HUES48 (cell line): ENCODE measurements around the gene VRK3.

Experiments used
- H3K27ac ChIP-seq: one replicate; pipeline ENCODE4 v1.7.0; 2013; ENCODE audit warnings: low read depth, low read length, inconsistent platforms
- H3K27me3 ChIP-seq: 2 replicates; pipeline ENCODE4 v1.6.1; 2013; ENCODE audit warnings: mild to moderate bottlenecking, low read length; ENCODE audit not compliant: control insufficient read depth, insufficient read depth
- H3K36me3 ChIP-seq: 2 replicates; pipeline ENCODE4 v1.6.1; 2013; ENCODE audit warnings: low read length; ENCODE audit not compliant: control insufficient read depth, insufficient read depth
- H3K4me1 ChIP-seq: 2 replicates; pipeline ENCODE4 v1.6.1; 2013; ENCODE audit warnings: mild to moderate bottlenecking, low read length; ENCODE audit not compliant: control insufficient read depth, insufficient read depth
- H3K4me3 ChIP-seq: 2 replicates; pipeline ENCODE4 v1.5.1; 2013; ENCODE audit warnings: mild to moderate bottlenecking, low read depth, low read length
- H3K9ac ChIP-seq: 2 replicates; pipeline ENCODE4 v1.6.1; 2013; ENCODE audit warnings: mild to moderate bottlenecking, low read depth, low read length, moderate library complexity
- H3K9me3 ChIP-seq: 2 replicates; pipeline ENCODE4 v1.6.1; 2013; ENCODE audit warnings: low read length; ENCODE audit not compliant: control insufficient read depth, insufficient read depth

The VRK3 gene

DNA sequence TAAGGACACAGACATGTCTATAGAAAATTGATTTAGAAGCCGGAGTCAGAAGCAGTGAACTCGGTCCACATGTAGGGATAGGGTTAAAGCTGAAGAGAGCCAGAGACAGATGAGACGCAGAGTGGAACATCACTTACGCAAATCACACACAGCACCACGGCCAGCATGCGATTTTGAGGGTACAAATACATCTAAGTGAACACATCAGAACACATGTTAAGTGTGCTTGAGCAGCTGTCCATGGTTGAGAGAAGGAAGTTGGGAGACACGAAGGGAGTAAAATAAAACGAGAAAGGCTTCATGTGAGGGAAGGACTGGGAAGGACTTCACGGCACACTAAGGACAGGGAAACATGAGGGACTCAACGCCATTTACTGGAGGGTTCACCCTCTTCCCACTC is 38.8 kb downstream of the VRK3 start:
- Histone ChIP-seq H3K9ac (no peak overlapping the region), H3K9me3 (no peaks in the 10 kb centered on the region), H3K4me1 (no peaks in the 10 kb centered on the region), H3K4me3 (no peak overlapping the region), H3K27me3 (no peaks in the 10 kb centered on the region), H3K27ac (no peak overlapping the region), H3K36me3 (peaks cover 8% of the 10 kb centered on the region; the same call in 1 of the 2 replicates)

- Histone ChIP-seq H3K27ac (no peak overlapping the region), H3K27me3 (no peaks in the 10 kb centered on the region), H3K4me3 (no peak overlapping the region), H3K9me3 (no peaks in the 10 kb centered on the region), H3K9ac (no peak overlapping the region), H3K36me3 (peaks cover 6% of the 10 kb centered on the region; the same call in 1 of the 2 replicates), H3K4me1 (no peaks in the 10 kb centered on the region)
Measured at GRCh38 chr19:49985871-49986270, 39.3 kb downstream of the VRK3 start.

DNA sequence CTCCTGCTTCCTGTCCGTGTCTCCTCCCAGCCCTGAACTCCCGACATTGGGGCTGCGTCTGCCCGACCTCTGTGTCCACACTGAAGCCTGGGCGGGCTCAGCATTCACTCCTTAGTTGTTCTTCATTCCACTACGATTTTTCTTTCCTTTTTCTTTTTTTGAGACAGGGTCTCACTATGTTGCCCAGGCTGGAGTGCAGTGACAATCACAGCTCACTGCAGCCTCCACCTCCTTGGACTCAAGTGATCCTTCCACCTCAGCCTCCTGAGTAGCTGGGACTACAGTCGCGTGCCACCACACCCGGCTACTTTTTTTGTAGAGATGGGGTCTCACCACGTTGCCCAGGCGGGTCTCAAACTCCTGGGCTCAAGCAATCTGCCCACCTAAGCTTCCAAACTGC is 40.7 kb downstream of the VRK3 start:
- Histone ChIP-seq H3K36me3 (peaks cover 6% of the 10 kb centered on the region; the same call in 1 of the 2 replicates), H3K27ac (no peak overlapping the region), H3K4me3 (no peak overlapping the region), H3K9ac (no peak overlapping the region), H3K27me3 (no peaks in the 10 kb centered on the region), H3K9me3 (no peaks in the 10 kb centered on the region), H3K4me1 (no peaks in the 10 kb centered on the region)

DNA sequence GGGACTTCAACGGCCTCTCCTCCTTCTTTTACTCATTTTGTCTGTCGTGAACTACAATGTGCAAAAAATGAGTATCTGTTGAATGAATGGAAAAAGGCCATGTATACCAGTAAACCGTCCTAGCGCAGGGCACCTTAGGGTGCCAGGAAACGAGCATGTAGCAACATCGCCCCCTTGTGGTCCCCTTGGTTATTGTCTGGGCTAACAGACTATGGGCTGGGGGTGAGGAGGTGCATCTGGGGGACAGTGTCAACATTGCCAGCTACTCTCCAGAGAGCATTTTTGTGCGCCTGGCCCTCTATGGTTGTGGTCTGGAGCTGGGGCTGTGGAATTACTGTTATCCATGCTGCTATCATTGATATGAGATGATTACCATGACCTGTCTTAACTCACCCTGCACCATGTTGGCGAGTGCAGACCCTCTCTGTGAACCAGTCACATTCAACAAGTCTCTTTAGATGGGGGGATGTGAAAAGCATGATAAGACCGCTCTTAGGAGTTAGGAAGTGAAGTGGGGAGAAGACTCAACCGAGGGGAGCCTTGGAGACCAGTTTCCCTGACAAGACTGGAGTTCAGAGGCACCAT is 41.4 kb downstream of the VRK3 start:
- Histone ChIP-seq H3K9ac (no peak overlapping the region), H3K36me3 (peaks cover 6% of the 10 kb centered on the region; the same call in 1 of the 2 replicates), H3K27me3 (no peaks in the 10 kb centered on the region), H3K4me1 (no peaks in the 10 kb centered on the region), H3K4me3 (no peak overlapping the region), H3K27ac (no peak overlapping the region), H3K9me3 (no peaks in the 10 kb centered on the region)

DNA sequence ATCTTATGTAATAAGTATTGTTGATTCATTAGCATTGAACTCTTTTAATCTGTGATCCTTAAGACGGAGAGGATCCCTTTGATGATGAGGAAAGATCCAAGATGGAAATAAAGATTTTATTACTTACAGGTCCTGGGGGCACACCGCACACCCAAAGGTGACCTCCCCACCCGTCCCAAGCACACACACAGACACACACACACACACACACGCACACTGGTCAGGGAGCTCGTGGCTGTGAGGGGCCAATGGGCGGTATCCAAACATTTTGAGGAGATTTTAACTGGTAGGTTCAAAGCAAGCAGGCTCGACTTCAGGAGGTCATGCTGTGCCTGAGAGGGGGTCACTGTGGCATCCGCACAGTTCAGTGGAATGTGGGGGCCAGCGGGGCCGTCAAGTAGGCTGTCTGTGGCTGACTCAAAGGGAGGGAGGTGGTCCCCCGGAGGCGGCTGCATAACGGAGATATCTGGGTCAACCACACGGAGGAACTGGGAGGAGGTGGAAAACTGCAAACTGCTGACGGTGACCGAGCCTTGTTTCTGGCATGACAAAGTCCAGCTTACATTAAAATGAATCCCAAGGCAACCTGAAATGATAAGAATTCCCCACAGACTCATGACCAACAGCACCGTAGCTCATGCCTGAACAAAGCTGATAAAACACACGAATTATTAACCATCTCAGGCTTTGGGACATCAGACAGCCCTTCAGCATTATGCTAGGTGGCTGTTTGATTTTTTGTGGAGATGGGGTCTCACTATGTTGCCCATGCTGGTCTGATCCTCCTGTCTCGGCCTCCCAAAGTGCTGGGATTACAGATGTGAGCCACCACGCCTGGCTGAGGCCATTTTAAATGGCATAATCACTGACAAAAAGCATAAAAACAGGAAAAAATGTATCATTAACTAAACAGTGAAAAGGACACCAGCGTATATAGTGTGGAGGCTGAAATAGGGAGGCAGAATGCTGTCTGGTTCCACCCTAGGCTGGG is 43.3 kb downstream of the VRK3 start:
- H3K27me3 ChIP-seq = no peaks in the 10 kb centered on the region
- H3K27ac ChIP-seq = no peak overlapping the region
- H3K9me3 ChIP-seq = no peaks in the 10 kb centered on the region
- H3K9ac ChIP-seq = no peak overlapping the region
- H3K4me1 ChIP-seq = no peaks in the 10 kb centered on the region
- H3K36me3 ChIP-seq = peaks cover 6% of the 10 kb centered on the region; the same call in 1 of the 2 replicates
- H3K4me3 ChIP-seq = no peak overlapping the region

- no peak overlapping the region for H3K27ac ChIP-seq
- no peaks in the 10 kb centered on the region for H3K4me1 ChIP-seq
- H3K9ac ChIP-seq = no peak overlapping the region
- no peaks in the 10 kb centered on the region for H3K36me3 ChIP-seq
- no peaks in the 10 kb centered on the region for H3K9me3 ChIP-seq
- H3K27me3 ChIP-seq = no peaks in the 10 kb centered on the region
- no peak overlapping the region for H3K4me3 ChIP-seq
Measured at GRCh38 chr19:49978324-49978723, 46.8 kb downstream of the VRK3 start.

GRCh38 chr19:49977881-49978280 is 47.3 kb downstream of the VRK3 start:
- Histone ChIP-seq H3K4me3 (no peak overlapping the region), H3K9ac (no peak overlapping the region), H3K9me3 (no peaks in the 10 kb centered on the region), H3K27me3 (no peaks in the 10 kb centered on the region), H3K36me3 (no peaks in the 10 kb centered on the region), H3K27ac (no peak overlapping the region), H3K4me1 (no peaks in the 10 kb centered on the region)

GRCh38 chr19:49977076-49977475 is 48.1 kb downstream of the VRK3 start:
- Histone ChIP-seq H3K36me3 (no peaks in the 10 kb centered on the region), H3K9ac (no peak overlapping the region), H3K4me1 (no peaks in the 10 kb centered on the region), H3K27ac (no peak overlapping the region), H3K9me3 (no peaks in the 10 kb centered on the region), H3K4me3 (no peak overlapping the region), H3K27me3 (no peaks in the 10 kb centered on the region)

DNA sequence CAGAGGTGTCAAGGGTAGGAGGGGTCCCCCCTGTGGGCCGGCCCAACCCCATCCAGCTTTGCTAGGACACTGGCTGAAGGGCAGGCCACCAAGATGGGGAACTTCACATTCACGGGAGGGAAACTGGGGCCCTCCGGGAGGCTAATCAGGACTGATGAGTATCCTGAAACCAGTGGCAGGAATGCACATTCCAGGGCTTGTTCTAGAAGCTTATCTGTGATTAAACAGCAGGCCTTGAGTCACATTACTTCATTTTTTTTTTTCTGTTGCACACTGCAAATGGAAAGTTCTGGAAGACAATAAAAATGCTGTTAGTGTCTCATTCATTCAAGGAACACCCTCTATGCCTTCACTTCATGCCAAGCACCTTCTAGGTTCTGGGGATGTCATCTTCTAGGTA is 48.7 kb downstream of the VRK3 start:
- Histone ChIP-seq H3K4me3 (no peak overlapping the region), H3K9ac (no peak overlapping the region), H3K27ac (no peak overlapping the region), H3K36me3 (no peaks in the 10 kb centered on the region), H3K9me3 (no peaks in the 10 kb centered on the region), H3K4me1 (no peaks in the 10 kb centered on the region), H3K27me3 (no peaks in the 10 kb centered on the region)

- Histone ChIP-seq H3K27me3 (no peaks in the 10 kb centered on the region), H3K4me1 (no peaks in the 10 kb centered on the region), H3K4me3 (no peak overlapping the region), H3K27ac (no peak overlapping the region), H3K9me3 (no peaks in the 10 kb centered on the region), H3K9ac (no peak overlapping the region), H3K36me3 (no peaks in the 10 kb centered on the region)
Measured at GRCh38 chr19:49975051-49975450, 50.1 kb downstream of the VRK3 start.

GRCh38 chr19:49973987-49974386 is 51.2 kb downstream of the VRK3 start:
- H3K36me3 ChIP-seq = no peaks in the 10 kb centered on the region
- H3K4me1 ChIP-seq = no peaks in the 10 kb centered on the region
- no peak overlapping the region for H3K27ac ChIP-seq
- H3K9me3 ChIP-seq = no peaks in the 10 kb centered on the region
- H3K9ac ChIP-seq = no peak overlapping the region
- no peaks in the 10 kb centered on the region for H3K27me3 ChIP-seq
- H3K4me3 ChIP-seq = no peak overlapping the region
